DND-41 (cell line): ENCODE results near the gene LCN1.

Experiments used
- EZH2 ChIP-seq: IDR thresholded peaks from 3 replicates; pipeline ENCODE4 v1.6.1; 2012; ENCODE audit warnings: borderline replicate concordance, low read depth, mild to moderate bottlenecking, moderate library complexity, low read length, inconsistent platforms; ENCODE audit not compliant: severe bottlenecking
- TF ChIP-seq, protein P1 (sequence below): IDR thresholded peaks from 2 replicates; pipeline ENCODE4 v1.5.1; 2012; ENCODE audit warnings: borderline replicate concordance, low read length, moderate library complexity, mild to moderate bottlenecking; ENCODE audit not compliant: poor library complexity, severe bottlenecking; ENCODE audit errors: extremely low read depth

DNA sequence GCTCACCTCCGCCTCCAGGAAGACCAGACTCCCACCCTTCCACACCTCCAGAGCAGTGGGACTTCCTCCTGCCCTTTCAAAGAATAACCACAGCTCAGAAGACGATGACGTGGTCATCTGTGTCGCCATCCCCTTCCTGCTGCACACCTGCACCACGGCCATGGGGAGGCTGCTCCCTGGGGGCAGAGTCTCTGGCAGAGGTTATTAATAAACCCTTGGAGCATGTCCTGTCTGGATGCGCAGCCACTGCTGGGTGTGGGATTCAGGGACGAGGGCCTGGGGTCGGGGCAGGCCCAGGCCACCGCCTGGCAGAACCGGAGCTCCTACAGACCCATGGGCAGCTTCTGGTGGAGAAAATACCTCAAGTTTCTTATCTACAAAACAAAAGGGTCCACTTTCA lies 45.3 kb downstream of the LCN1 start:
- TF ChIP-seq, protein P1, sequence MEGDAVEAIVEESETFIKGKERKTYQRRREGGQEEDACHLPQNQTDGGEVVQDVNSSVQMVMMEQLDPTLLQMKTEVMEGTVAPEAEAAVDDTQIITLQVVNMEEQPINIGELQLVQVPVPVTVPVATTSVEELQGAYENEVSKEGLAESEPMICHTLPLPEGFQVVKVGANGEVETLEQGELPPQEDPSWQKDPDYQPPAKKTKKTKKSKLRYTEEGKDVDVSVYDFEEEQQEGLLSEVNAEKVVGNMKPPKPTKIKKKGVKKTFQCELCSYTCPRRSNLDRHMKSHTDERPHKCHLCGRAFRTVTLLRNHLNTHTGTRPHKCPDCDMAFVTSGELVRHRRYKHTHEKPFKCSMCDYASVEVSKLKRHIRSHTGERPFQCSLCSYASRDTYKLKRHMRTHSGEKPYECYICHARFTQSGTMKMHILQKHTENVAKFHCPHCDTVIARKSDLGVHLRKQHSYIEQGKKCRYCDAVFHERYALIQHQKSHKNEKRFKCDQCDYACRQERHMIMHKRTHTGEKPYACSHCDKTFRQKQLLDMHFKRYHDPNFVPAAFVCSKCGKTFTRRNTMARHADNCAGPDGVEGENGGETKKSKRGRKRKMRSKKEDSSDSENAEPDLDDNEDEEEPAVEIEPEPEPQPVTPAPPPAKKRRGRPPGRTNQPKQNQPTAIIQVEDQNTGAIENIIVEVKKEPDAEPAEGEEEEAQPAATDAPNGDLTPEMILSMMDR: no peak
- TF ChIP-seq EZH2: no peak
